BLaER1 (cell line): ENCODE results near the gene TIMP2.

ENCODE experiments used
- H3K27ac ChIP-seq: shearing (Covaris generic); formaldehyde crosslinking; 2 replicates; pipeline ENCODE4 v1.8.1; 2022
- H3K27me3 ChIP-seq: shearing (Covaris generic); formaldehyde crosslinking; 2 replicates; pipeline ENCODE4 v1.8.1; 2022
- H3K36me3 ChIP-seq: shearing (Covaris generic); formaldehyde crosslinking; 2 replicates; pipeline ENCODE4 v1.8.1; 2022
- H3K4me1 ChIP-seq: shearing (Covaris generic); formaldehyde crosslinking; 2 replicates; pipeline ENCODE4 v1.8.1; 2022
- H3K4me2 ChIP-seq: shearing (Covaris generic); formaldehyde crosslinking; 2 replicates; pipeline ENCODE4 v1.8.1; 2022
- H3K4me3 ChIP-seq: shearing (Covaris generic); formaldehyde crosslinking; 2 replicates; pipeline ENCODE4 v1.8.1; 2022
- H3K9ac ChIP-seq: shearing (Covaris generic); formaldehyde crosslinking; 2 replicates; pipeline ENCODE4 v1.8.1; 2022
- H3K9me3 ChIP-seq: shearing (Covaris generic); formaldehyde crosslinking; 2 replicates; pipeline ENCODE4 v1.8.1; 2022
- H4K20me1 ChIP-seq: shearing (Covaris generic); formaldehyde crosslinking; 2 replicates; pipeline ENCODE4 v1.8.1; 2022
- Cebpa-rat ChIP-seq: shearing (Covaris generic); IDR thresholded peaks from 2 replicates; pipeline ENCODE4 v1.8.1; 2022

TIMP2 gene

GRCh38 chr17:78844301-78845005 is 80.7 kb downstream of the TIMP2 start:
- no peaks in the 10 kb centered on the region for H3K36me3 ChIP-seq
- peaks cover 11% of the 10 kb centered on the region for H4K20me1 ChIP-seq
- no peak overlapping the region for H3K27ac ChIP-seq
- H3K9me3 ChIP-seq: no peaks in the 10 kb centered on the region
- no peak overlapping the region for H3K9ac ChIP-seq
- no peak overlapping the region for H3K4me2 ChIP-seq
- no peak overlapping the region for H3K4me3 ChIP-seq
- no peak for TF ChIP-seq Cebpa-rat
- H3K4me1 ChIP-seq: peaks cover 31% of the 10 kb centered on the region
- H3K27me3 ChIP-seq: no peaks in the 10 kb centered on the region

- Histone ChIP-seq H3K4me3 (no peak overlapping the region), H3K27me3 (no peaks in the 10 kb centered on the region), H3K27ac (no peak overlapping the region), H3K4me2 (no peak overlapping the region), H3K9ac (no peak overlapping the region), H3K36me3 (peaks cover 8% of the 10 kb centered on the region), H3K4me1 (peaks cover 45% of the 10 kb centered on the region), H3K9me3 (no peaks in the 10 kb centered on the region), H4K20me1 (peaks cover 25% of the 10 kb centered on the region)
- no peak for TF ChIP-seq Cebpa-rat
Observed at GRCh38 chr17:78842881-78843565, 82.2 kb downstream of the TIMP2 start.

GRCh38 chr17:78840780-78841611 is 84.2 kb downstream of the TIMP2 start, which contains the start of gene USP36:
Gene USP36 (minus strand): TSS chr17:78840814. CDS start chr17:78836363, 4,451 bp downstream.
- Histone ChIP-seq H3K9ac (peak within 1 kb of the TSS; percentile 92), H3K27ac (peak within 1 kb of the TSS; percentile 91), H3K9me3 (no peaks in the 10 kb centered on the region), H3K4me1 (peaks cover 47% of the 10 kb centered on the region), H3K36me3 (peaks cover 28% of the 10 kb centered on the region), H3K4me2 (peak within 1 kb of the TSS; percentile 86), H3K27me3 (no peaks in the 10 kb centered on the region), H3K4me3 (peak within 1 kb of the TSS; percentile 95), H4K20me1 (peaks cover 46% of the 10 kb centered on the region)
- peak; percentile 88 for TF ChIP-seq Cebpa-rat

GRCh38 chr17:78840530-78840779 is 84.7 kb downstream of the TIMP2 start:
- peaks cover 47% of the 10 kb centered on the region for H3K4me1 ChIP-seq
- H3K4me2 ChIP-seq: peak overlapping the region; percentile 86
- no peaks in the 10 kb centered on the region for H3K27me3 ChIP-seq
- H3K9me3 ChIP-seq: no peaks in the 10 kb centered on the region
- TF ChIP-seq Cebpa-rat: no peak
- peak overlapping the region; percentile 92 for H3K9ac ChIP-seq
- H3K4me3 ChIP-seq: peak overlapping the region; percentile 95
- peaks cover 51% of the 10 kb centered on the region for H4K20me1 ChIP-seq
- peak overlapping the region; percentile 91 for H3K27ac ChIP-seq
- peaks cover 33% of the 10 kb centered on the region for H3K36me3 ChIP-seq

GRCh38 chr17:78839762-78840529 is 85.2 kb downstream of the TIMP2 start:
- H3K27me3 ChIP-seq: no peaks in the 10 kb centered on the region
- H3K4me3 ChIP-seq: peak overlapping the region; percentile 95
- no peaks in the 10 kb centered on the region for H3K9me3 ChIP-seq
- H3K9ac ChIP-seq: peak overlapping the region; percentile 92
- H3K36me3 ChIP-seq: peaks cover 38% of the 10 kb centered on the region
- H3K4me1 ChIP-seq: peaks cover 47% of the 10 kb centered on the region
- peak overlapping the region; percentile 91 for H3K27ac ChIP-seq
- peak overlapping the region; percentile 86 for H3K4me2 ChIP-seq
- peaks cover 56% of the 10 kb centered on the region for H4K20me1 ChIP-seq
- TF ChIP-seq Cebpa-rat: no peak

GRCh38 chr17:78839235-78839761 is 85.9 kb downstream of the TIMP2 start:
- peaks cover 45% of the 10 kb centered on the region for H3K36me3 ChIP-seq
- H3K4me1 ChIP-seq: peaks cover 44% of the 10 kb centered on the region
- H4K20me1 ChIP-seq: peaks cover 63% of the 10 kb centered on the region
- peak overlapping the region; percentile 92 for H3K9ac ChIP-seq
- H3K4me3 ChIP-seq: peak overlapping the region; percentile 95
- TF ChIP-seq Cebpa-rat: no peak
- no peaks in the 10 kb centered on the region for H3K27me3 ChIP-seq
- peak overlapping the region; percentile 86 for H3K4me2 ChIP-seq
- H3K27ac ChIP-seq: peak overlapping the region; percentile 91; the same call in 1 of the 2 replicates
- no peaks in the 10 kb centered on the region for H3K9me3 ChIP-seq

GRCh38 chr17:78838574-78839005 is 86.6 kb downstream of the TIMP2 start:
- Histone ChIP-seq H3K4me1 (peaks cover 37% of the 10 kb centered on the region), H3K27ac (no peak overlapping the region), H3K9me3 (no peaks in the 10 kb centered on the region), H3K36me3 (peaks cover 52% of the 10 kb centered on the region), H4K20me1 (peaks cover 68% of the 10 kb centered on the region), H3K4me2 (peak overlapping the region; percentile 86), H3K27me3 (no peaks in the 10 kb centered on the region), H3K9ac (peak overlapping the region; percentile 92), H3K4me3 (no peak overlapping the region; the same call in 1 of the 2 replicates)
- no peak for TF ChIP-seq Cebpa-rat

GRCh38 chr17:78836420-78837021 is 88.7 kb downstream of the TIMP2 start:
- no peak for TF ChIP-seq Cebpa-rat
- Histone ChIP-seq H3K36me3 (peaks cover 73% of the 10 kb centered on the region), H4K20me1 (peaks cover 89% of the 10 kb centered on the region), H3K9me3 (no peaks in the 10 kb centered on the region), H3K27me3 (no peaks in the 10 kb centered on the region), H3K4me1 (peaks cover 21% of the 10 kb centered on the region), H3K9ac (no peak overlapping the region), H3K27ac (no peak overlapping the region), H3K4me3 (no peak overlapping the region), H3K4me2 (no peak overlapping the region)

- Histone ChIP-seq H3K4me1 (peaks cover 17% of the 10 kb centered on the region), H3K27ac (no peak overlapping the region), H3K36me3 (peaks cover 92% of the 10 kb centered on the region), H3K9ac (no peak overlapping the region), H3K9me3 (no peaks in the 10 kb centered on the region), H3K27me3 (no peaks in the 10 kb centered on the region), H4K20me1 (peaks cover 98% of the 10 kb centered on the region), H3K4me3 (no peak overlapping the region), H3K4me2 (no peak overlapping the region)
- no peak for TF ChIP-seq Cebpa-rat
Observed at GRCh38 chr17:78834571-78834970, 90.6 kb downstream of the TIMP2 start.
